ENCODE results near the gene NDE1.
"Not testable (repeated sequence)": the region's sequence is repeated elsewhere in the genome, so short reads cannot be mapped to it uniquely, and the experiment has no call there.

Gene NDE1

GRCh38 chr16:15650019-15650697 lies at the start of gene NDE1:
TSS of gene NDE1 (plus strand) at chr16:15650245. CDS start at chr16:15664779, 14,534 bp downstream.
- DNase-seq (ENCODE audit: low spot score): peak; percentile 99

GRCh38 chr16:15601212-15601879 lies 48.7 kb upstream of the NDE1 start:
- DNase-seq (ENCODE audit: low spot score): peak; percentile 78

GRCh38 chr16:15602285-15603044 lies 47.6 kb upstream of the NDE1 start:
- DNase-seq (ENCODE audit: low spot score): no peak

- DNase-seq (ENCODE audit: low spot score): no peak
Observed at GRCh38 chr16:15604460-15605440, 45.3 kb upstream of the NDE1 start.

GRCh38 chr16:15605839-15606517 lies 44.1 kb upstream of the NDE1 start:
- DNase-seq (ENCODE audit: low spot score): no peak

GRCh38 chr16:15606518-15607220 lies 43.4 kb upstream of the NDE1 start:
- DNase-seq (ENCODE audit: low spot score): no peak

- DNase-seq (ENCODE audit: low spot score): not testable (repeated sequence)
Observed at GRCh38 chr16:15607221-15607699, 42.8 kb upstream of the NDE1 start.

GRCh38 chr16:15607700-15608396 lies 42.2 kb upstream of the NDE1 start:
- DNase-seq (ENCODE audit: low spot score): no peak

- DNase-seq (ENCODE audit: low spot score): no peak
Observed at GRCh38 chr16:15608398-15609285, 41.4 kb upstream of the NDE1 start.

- DNase-seq (ENCODE audit: low spot score): no peak
Observed at GRCh38 chr16:15609286-15609649, 40.8 kb upstream of the NDE1 start.

GRCh38 chr16:15610369-15610871 lies 39.6 kb upstream of the NDE1 start:
- DNase-seq (ENCODE audit: low spot score): no peak

- DNase-seq (ENCODE audit: low spot score): no peak
Observed at GRCh38 chr16:15611610-15612009, 38.4 kb upstream of the NDE1 start.

- no peak for DNase-seq (ENCODE audit: low spot score)
Observed at GRCh38 chr16:15613676-15614075, 36.4 kb upstream of the NDE1 start.

GRCh38 chr16:15616012-15616411 lies 34.0 kb upstream of the NDE1 start:
- DNase-seq (ENCODE audit: low spot score): no peak

GRCh38 chr16:15616475-15617165 lies 33.4 kb upstream of the NDE1 start:
- no peak for DNase-seq (ENCODE audit: low spot score)

- no peak for DNase-seq (ENCODE audit: low spot score)
Observed at GRCh38 chr16:15617901-15618300, 32.1 kb upstream of the NDE1 start.

GRCh38 chr16:15618392-15618791 lies 31.7 kb upstream of the NDE1 start:
- no peak for DNase-seq (ENCODE audit: low spot score)

- DNase-seq (ENCODE audit: low spot score): no peak
Observed at GRCh38 chr16:15620611-15621195, 29.3 kb upstream of the NDE1 start.

All from iPS-NIHi11 (cell line).